ENCODE data around the gene KLHDC8A.

DNA sequence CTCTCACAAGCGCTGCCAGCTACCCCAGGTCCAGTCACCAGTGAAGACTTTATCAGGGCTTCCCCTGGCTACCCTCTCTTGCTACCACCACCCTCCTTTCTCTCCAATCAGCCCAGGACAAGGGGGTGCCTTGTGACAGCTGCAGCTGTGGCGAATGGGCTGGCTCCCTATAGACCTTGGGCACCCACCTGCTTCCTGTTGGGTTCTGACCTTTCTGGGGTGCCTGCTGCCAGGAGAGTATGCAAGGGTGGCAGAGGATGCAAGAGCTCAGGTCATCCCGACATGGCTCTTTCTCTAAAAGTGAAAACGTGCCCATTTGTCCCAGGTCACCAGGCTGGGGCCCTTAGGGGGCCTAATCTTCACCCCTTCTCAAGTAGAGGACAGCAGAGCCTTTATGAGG lies 6.6 kb downstream of the KLHDC8A start:
- TF ChIP-seq CTCF (IDR thresholded peaks at IDR 0.05 in 4 of 5, conservative IDR thresholded peaks at IDR 0.05 in 1 of 5) (no peak), POLR2A (IDR thresholded peaks at IDR 0.05) (no peak)

All from gastrocnemius medialis (tissue), 4 donors.